B cell (primary cell): ENCODE results near the gene TSKS. TPM values are rescaled to one million over a fixed set of nuclear protein-coding genes. Genes with fewer than 3 reads are reported as not detected.

Source experiments
- ATAC-seq: fragments of 200-7000 bp; cut with Tn5 transposase; one replicate; pipeline ENCODE4 v1.10.0; 2021; ENCODE audit warnings: low read depth, mild to moderate bottlenecking, moderate number of reproducible peaks, moderate library complexity
- CTCF ChIA-PET: fragments of 350-600 bp; sonication (Branson Sonifier 250); formaldehyde crosslinking; loops from one replicate; lab custom pipeline; 2021; ENCODE audit warnings: antibody characterized with exemption, inconsistent platforms; lab: Charles Lee
- POLR2A ChIA-PET: fragments of 350-600 bp; sonication (Branson Sonifier 250); formaldehyde crosslinking; loops from one replicate; lab custom pipeline; 2021; ENCODE audit warnings: antibody characterized with exemption; lab: Charles Lee
- DNase-seq: peaks from one replicate; pipeline ENCODE4 v3.0.0; 2013
- H2AFZ ChIP-seq: 2 replicates; pipeline ENCODE4 v1.6.1; 2012; ENCODE audit warnings: mild to moderate bottlenecking, low read depth, low read length; ENCODE audit not compliant: insufficient read depth, poor library complexity, severe bottlenecking
- H3K27ac ChIP-seq, 2 donors: 1 replicate in 1 of 2; 2 replicates in 1 of 2; pipeline ENCODE4 v1.5.1; 2012 to 2013; ENCODE audit warnings: low read length in 2 of 2, mild to moderate bottlenecking in 2 of 2, moderate library complexity in 1 of 2
- H3K27me3 ChIP-seq, 4 experiments: fragments of 200-600 bp in 1 of 4; sonication (generic) in 1 of 4; replicated peaks in 1 of 4; 1 replicate in 2 of 4; 2 replicates in 2 of 4; pipeline versions ENCODE4 v1.6.1 to v1.7.0; 2013 to 2016; ENCODE audit warnings: low read length in 3 of 4, mild to moderate bottlenecking in 2 of 4, mixed read lengths in 1 of 4, moderate library complexity in 1 of 4; ENCODE audit not compliant: insufficient read depth in 4 of 4, control insufficient read depth in 3 of 4; ENCODE audit errors: control extremely low read depth in 1 of 4
- H3K36me3 ChIP-seq, 2 experiments: replicated peaks in 1 of 2; 1 replicate in 1 of 2; 2 replicates in 1 of 2; pipeline versions ENCODE4 v1.6.1 to v1.7.1; 2013; ENCODE audit warnings: low read length in 1 of 2; ENCODE audit not compliant: insufficient read depth in 2 of 2, control insufficient read depth in 1 of 2; ENCODE audit errors: control extremely low read depth in 1 of 2, extremely low read depth in 1 of 2
- H3K4me1 ChIP-seq, 2 donors: fragments of 200-600 bp in 1 of 2; sonication (generic) in 1 of 2; 1 replicate in 1 of 2; 2 replicates in 1 of 2; pipeline versions ENCODE4 v1.5.1 to v1.6.1; 2013 to 2017; ENCODE audit warnings: low read length in 2 of 2; ENCODE audit not compliant: control insufficient read depth in 2 of 2, insufficient read depth in 2 of 2
- H3K4me2 ChIP-seq: replicated peaks from 2 replicates; pipeline ENCODE3; 2012; ENCODE audit warnings: mild to moderate bottlenecking, low read depth, low read length; ENCODE audit not compliant: poor library complexity, severe bottlenecking
- H3K4me3 ChIP-seq, 5 experiments: fragments of 200-600 bp in 1 of 5; sonication (generic) in 1 of 5; 1 replicate in 3 of 5; 2 replicates in 2 of 5; pipeline versions ENCODE4 v1.5.1 to v1.7.0; 2011 to 2016; ENCODE audit warnings: low read length in 4 of 5, mild to moderate bottlenecking in 4 of 5, low read depth in 2 of 5, control low read depth in 1 of 5, moderate library complexity in 1 of 5; ENCODE audit not compliant: insufficient read depth in 1 of 5; ENCODE audit errors: control extremely low read depth in 1 of 5, extremely low read depth in 1 of 5
- H3K79me2 ChIP-seq: fragments of 200-600 bp; sonication (generic); one replicate; pipeline ENCODE4 v1.6.0; 2016; ENCODE audit warnings: low read length; ENCODE audit not compliant: control insufficient read depth, insufficient read depth
- H3K9ac ChIP-seq: fragments of 200-600 bp; sonication (generic); 2 replicates; pipeline ENCODE4 v1.6.1; 2017; ENCODE audit warnings: mild to moderate bottlenecking, low read length, moderate library complexity
- H3K9me3 ChIP-seq, 3 donors: one replicate each; pipeline versions ENCODE4 v1.6.1 to v1.7.1; 2013; ENCODE audit warnings: low read length in 2 of 3; ENCODE audit not compliant: control insufficient read depth in 2 of 3, insufficient read depth in 1 of 3; ENCODE audit errors: control extremely low read depth in 1 of 3
- H4K20me1 ChIP-seq: 2 replicates; pipeline ENCODE4 v1.6.0; 2012; ENCODE audit warnings: mild to moderate bottlenecking, low read length; ENCODE audit not compliant: insufficient read depth, control insufficient read depth, poor library complexity, severe bottlenecking
- H3K27ac Mint-ChIP-seq: one replicate; pipeline ENCODE4 v1.8.0; 2021; ENCODE audit warnings: mixed read lengths
- H3K27me3 Mint-ChIP-seq: one replicate; pipeline ENCODE4 v1.8.0; 2021; ENCODE audit warnings: mixed read lengths
- H3K4me1 Mint-ChIP-seq: one replicate; pipeline ENCODE4 v1.8.0; 2021; ENCODE audit warnings: mixed read lengths
- H3K4me3 Mint-ChIP-seq: one replicate; pipeline ENCODE4 v1.8.0; 2021; ENCODE audit warnings: mixed read lengths
- H3K9me3 Mint-ChIP-seq: one replicate; pipeline ENCODE4 v1.8.0; 2022; ENCODE audit warnings: mixed read lengths; ENCODE audit not compliant: insufficient read depth
- EZH2 ChIP-seq: IDR thresholded peaks from 2 replicates; pipeline ENCODE4 v1.6.1; 2012; ENCODE audit warnings: borderline replicate concordance, low read depth, mild to moderate bottlenecking, moderate library complexity, low read length; ENCODE audit not compliant: insufficient read depth, poor library complexity, severe bottlenecking
- WGBS: methylation state at CpG from one replicate; pipeline ENCODE4 v1.1.5; 2013; ENCODE audit warnings: missing lambda C conversion rate; ENCODE audit not compliant: insufficient coverage; 5-methylcytosine and 5-hydroxymethylcytosine counted together
- intact Hi-C: fragments of 100-400 bp; cut with micrococcal nuclease; formaldehyde crosslinking; loops from one replicate; pipeline ENCODE4 v1.10.0; 2022
- polyA plus RNA-seq: library from polyadenylated mRNA; depleted of rRNA; stranded (reverse); fragments of >200 nt; gene quantifications from 2 replicates; pipeline ENCODE4 v1.2.3, GENCODE V29; 2012
- total RNA-seq, 2 donors: library from RNA; stranded (reverse); fragments of 120-200 nt in 1 of 2; gene quantifications; 1 replicate in 1 of 2; 2 replicates in 1 of 2; pipeline versions ENCODE4 v1.2.3 to v1.2.4, GENCODE V29; 2013 to 2022
- TF ChIP-seq, protein P1 (sequence below): fragments of 200-600 bp; IDR thresholded peaks from one replicate; pipeline ENCODE4 v1.8.0; 2022; ENCODE audit warnings: antibody characterized with exemption, mild to moderate bottlenecking

The TSKS gene
- total and polyA plus RNA-seq, 2 donors (not counting 1 experiment from before 2014, with no cell fraction given), result 0.15 to 0.18 TPM

- Histone ChIP-seq H3K27me3 (no peaks in the 10 kb centered on the region), H3K36me3 (no peaks in the 10 kb centered on the region), H4K20me1 (no peaks in the 10 kb centered on the region), H3K4me3 (no peak overlapping the region), H3K79me2 (no peaks in the 10 kb centered on the region), H3K9me3 (peaks cover 0 to 17% (median 0%) of the 10 kb centered on the region in 3 donors), H3K27ac (no peak overlapping the region), H3K4me1 (no peaks in the 10 kb centered on the region), H3K4me2 (no peak overlapping the region), H3K9ac (no peak overlapping the region), H2AFZ (no peak overlapping the region)
- ChIA-PET CTCF (interaction anchor here (0.7 kb wide), 1 partner anchor 767 kb away, joined by 3 read pairs; no protein-coding TSS in a partner anchor), POLR2A (no interaction called here)
- H3K4me1 Mint-ChIP-seq, result no peaks in the 10 kb centered on the region
- H3K9me3 Mint-ChIP-seq, result no peaks in the 10 kb centered on the region
- TF ChIP-seq, protein P1, sequence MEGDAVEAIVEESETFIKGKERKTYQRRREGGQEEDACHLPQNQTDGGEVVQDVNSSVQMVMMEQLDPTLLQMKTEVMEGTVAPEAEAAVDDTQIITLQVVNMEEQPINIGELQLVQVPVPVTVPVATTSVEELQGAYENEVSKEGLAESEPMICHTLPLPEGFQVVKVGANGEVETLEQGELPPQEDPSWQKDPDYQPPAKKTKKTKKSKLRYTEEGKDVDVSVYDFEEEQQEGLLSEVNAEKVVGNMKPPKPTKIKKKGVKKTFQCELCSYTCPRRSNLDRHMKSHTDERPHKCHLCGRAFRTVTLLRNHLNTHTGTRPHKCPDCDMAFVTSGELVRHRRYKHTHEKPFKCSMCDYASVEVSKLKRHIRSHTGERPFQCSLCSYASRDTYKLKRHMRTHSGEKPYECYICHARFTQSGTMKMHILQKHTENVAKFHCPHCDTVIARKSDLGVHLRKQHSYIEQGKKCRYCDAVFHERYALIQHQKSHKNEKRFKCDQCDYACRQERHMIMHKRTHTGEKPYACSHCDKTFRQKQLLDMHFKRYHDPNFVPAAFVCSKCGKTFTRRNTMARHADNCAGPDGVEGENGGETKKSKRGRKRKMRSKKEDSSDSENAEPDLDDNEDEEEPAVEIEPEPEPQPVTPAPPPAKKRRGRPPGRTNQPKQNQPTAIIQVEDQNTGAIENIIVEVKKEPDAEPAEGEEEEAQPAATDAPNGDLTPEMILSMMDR, result no peak
- no peak for TF ChIP-seq EZH2
- no peaks in the 10 kb centered on the region for H3K27me3 Mint-ChIP-seq
- ATAC-seq (no peak), DNase-seq (no peak)
- no peak overlapping the region for H3K27ac Mint-ChIP-seq
- no peak overlapping the region for H3K4me3 Mint-ChIP-seq
- intact Hi-C loops, result no loop called here
- WGBS, result 98% methylated on average over 18 of the region's 23 CpGs
Observed at GRCh38 chr19:49744946-49745381, 18.1 kb downstream of the TSKS start.

GRCh38 chr19:49741210-49741844 lies 21.8 kb downstream of the TSKS start:
- Histone ChIP-seq H3K79me2 (no peaks in the 10 kb centered on the region), H3K4me2 (no peak overlapping the region), H3K27ac (no peak overlapping the region), H3K4me3 (no peak overlapping the region), H3K9me3 (peaks cover 0 to 11% (median 0%) of the 10 kb centered on the region in 3 donors), H3K9ac (no peak overlapping the region), H3K27me3 (no peaks in the 10 kb centered on the region), H2AFZ (no peak overlapping the region), H3K4me1 (no peaks in the 10 kb centered on the region), H4K20me1 (no peaks in the 10 kb centered on the region), H3K36me3 (no peaks in the 10 kb centered on the region)
- no peak for TF ChIP-seq EZH2
- TF ChIP-seq, protein P1, result no peak
- WGBS, result 88% methylated on average over 9 of the region's 9 CpGs
- H3K4me1 Mint-ChIP-seq, result no peaks in the 10 kb centered on the region
- H3K27me3 Mint-ChIP-seq, result no peaks in the 10 kb centered on the region
- H3K27ac Mint-ChIP-seq, result no peak overlapping the region
- intact Hi-C loops, result no loop called here
- POLR2A ChIA-PET, result no interaction called here
- no peak overlapping the region for H3K4me3 Mint-ChIP-seq
- no peaks in the 10 kb centered on the region for H3K9me3 Mint-ChIP-seq
- ATAC-seq, result no peak
- no peak for DNase-seq
- CTCF ChIA-PET, result no interaction called here
